ENCODE data around the gene TFCP2L1.

The TFCP2L1 gene

DNA sequence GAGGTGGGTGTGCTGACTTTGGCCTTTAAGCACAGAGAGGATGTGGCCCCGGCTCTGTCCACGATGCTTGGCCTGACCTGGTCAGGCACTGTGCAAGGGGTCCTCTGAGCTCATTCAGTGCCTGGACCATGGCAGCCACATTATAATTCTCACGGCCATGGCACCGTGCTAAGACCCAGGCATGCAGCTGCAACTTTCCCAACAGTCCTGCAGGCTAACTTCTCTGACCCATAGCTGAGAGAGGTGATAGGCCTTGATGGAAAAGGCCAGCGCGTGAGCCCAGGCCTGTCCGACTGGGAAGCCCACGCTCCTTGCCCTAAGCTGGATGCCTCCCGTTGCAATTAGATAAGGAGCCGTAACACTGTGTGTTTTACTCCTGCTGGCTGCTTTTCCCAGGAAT, 99.9 kb downstream of the TFCP2L1 start:
- FAIRE-seq (no peak), DNase-seq (ENCODE audit: insufficient read length, low spot score) (no peak)

DNA sequence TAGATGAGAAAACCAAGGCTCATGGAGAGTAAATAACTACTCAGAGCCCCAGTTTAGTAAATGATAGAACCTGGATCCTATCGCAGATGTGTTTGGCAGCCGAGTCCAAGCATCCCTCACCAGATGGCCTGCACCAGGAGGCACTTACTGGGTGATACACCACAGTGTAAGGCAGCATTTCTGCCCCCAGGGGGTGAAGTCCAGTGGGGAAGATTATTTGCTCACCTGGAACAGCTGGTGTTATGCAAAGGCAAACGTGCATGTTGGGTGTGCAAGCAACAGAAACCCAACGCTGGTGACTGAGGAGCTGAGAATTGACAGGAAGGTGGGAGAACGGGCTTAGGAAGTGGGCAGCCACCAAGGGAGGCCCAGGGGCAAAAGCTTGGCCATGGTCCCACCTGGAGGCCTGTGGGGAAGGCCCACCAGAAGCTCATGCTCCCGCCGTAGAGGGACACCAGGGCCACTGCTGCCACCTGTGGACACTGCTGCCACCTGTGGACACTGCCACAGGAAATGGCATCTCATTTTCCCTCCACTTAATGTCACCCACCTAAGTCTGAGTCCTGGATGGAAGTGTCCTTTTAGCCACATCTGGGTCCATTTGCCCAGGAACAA, 100.6 kb downstream of the TFCP2L1 start:
- DNase-seq (ENCODE audit: insufficient read length, low spot score) (no peak), FAIRE-seq (no peak)

DNA sequence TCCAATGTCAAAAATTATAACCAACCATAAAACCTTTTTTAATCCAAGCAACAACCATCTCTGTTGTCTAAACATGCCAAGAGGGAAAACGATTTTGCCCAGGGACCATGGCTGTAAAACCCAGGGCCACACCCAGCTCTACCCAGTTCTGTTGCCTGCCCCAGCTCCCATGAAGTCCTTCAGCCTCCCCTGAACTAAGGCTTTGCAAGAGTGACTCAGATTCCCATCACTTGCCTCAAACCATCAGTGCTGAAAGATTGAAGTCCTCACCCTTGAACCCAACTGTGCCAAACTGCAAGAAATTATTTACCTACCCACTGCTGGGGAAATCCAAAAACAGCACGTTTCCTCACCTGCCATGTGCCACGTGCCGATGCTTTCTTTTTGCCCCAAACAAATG, 102.5 kb downstream of the TFCP2L1 start:
- DNase-seq (ENCODE audit: insufficient read length, low spot score) (no peak), FAIRE-seq (no peak)

DNA sequence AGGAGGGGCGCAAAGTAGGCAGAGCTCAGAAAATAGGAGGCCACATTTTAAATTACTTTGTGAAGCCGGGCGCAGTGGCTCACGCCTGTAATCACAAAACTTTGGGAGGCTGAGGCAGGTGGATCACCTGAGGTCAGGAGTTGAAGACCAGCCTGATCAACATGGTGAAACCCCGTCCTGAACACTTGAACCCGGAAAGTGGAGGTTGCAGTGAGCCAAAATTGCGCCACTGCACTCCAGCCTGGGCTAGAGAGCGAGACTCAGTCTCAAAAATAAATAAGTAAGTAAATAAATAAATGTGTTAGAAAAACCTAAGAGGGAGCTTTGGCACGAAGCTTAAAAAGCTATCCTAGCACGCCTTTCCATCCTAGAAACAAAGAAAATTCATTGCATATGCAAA, 105.5 kb downstream of the TFCP2L1 start:
- DNase-seq (ENCODE audit: insufficient read length, low spot score) (no peak), FAIRE-seq (no peak)

DNA sequence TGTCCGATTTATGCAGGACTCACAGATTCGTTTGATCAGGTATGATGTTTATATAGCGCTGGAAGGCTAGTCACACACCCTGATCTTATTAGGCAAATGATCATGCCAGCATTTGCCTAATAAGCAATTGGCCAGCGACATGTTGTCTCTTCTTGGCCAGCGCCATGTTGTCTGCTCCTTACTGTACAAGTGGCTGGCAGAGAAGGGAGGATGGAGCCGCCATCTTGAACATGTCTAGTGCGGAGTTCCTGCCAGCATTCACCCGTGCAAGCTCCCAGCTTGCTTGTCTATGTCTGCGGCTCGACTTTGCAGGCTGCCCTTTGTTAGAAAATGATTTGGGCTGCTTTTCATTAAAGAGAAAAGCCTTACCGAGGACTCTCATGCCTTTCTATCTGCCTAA, 106.3 kb downstream of the TFCP2L1 start:
- DNase-seq (ENCODE audit: insufficient read length, low spot score) = no peak
- FAIRE-seq = no peak

DNA sequence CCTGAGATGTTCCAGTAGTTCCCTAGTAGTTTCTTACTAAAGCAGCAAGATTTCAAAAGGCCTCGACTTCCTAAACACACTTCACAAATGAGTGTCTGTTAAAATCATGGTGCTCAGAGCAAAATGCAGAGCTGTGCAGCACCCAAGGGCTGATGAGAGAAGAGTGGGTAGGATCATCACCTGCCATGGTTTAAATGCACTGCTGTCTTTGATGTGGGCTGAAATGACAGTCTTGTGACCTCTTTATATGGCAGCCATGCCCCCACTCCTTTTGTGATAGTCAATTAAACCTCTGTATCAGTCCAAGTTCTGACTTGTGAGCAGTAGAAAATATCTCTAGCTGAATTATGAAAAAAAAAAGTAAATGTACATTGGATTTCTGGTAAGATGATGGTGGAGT, 107.1 kb downstream of the TFCP2L1 start:
- no peak for FAIRE-seq
- no peak for DNase-seq (ENCODE audit: insufficient read length, low spot score)

DNA sequence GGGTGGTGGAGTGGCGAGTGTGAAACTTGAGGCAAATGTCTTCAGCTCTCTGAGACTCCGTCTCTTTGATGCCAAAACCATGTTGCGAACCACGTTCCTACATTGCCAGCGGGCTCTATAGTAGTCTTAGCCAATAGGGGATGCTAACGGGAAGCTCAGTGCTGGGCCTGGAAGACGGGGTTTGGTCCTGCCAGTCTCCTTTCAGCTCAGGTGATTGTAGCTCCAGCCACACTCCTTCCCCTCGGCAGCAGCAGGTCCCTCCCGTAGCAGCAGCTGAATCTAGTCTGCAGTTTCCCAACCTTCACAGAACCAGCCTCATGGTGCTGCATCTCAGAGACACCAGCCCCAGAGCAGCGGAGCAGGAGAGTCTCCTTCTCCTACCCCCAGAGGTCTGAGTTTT, 109.7 kb downstream of the TFCP2L1 start:
- DNase-seq (ENCODE audit: insufficient read length, low spot score) = no peak
- no peak for FAIRE-seq

DNA sequence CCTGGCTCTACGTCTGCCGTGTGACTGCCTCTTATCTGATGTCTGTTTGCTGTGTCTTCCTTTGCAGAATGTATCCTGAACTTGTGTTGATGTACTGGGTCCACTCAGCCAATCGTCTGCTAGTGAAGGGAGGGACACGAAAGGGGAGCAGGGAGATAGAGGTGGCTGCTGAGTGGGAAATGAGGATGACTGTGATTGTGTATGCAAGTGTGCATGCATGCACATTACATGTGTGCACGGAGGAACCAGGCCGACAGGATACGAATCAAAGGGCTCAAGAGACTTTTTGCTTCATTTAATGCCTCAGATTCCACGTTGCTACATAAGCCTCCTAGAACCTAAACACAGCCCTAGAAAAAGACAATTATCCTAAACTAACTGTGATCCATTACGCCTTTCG, 111.2 kb downstream of the TFCP2L1 start:
- DNase-seq (ENCODE audit: insufficient read length, low spot score) (no peak), FAIRE-seq (no peak)

DNA sequence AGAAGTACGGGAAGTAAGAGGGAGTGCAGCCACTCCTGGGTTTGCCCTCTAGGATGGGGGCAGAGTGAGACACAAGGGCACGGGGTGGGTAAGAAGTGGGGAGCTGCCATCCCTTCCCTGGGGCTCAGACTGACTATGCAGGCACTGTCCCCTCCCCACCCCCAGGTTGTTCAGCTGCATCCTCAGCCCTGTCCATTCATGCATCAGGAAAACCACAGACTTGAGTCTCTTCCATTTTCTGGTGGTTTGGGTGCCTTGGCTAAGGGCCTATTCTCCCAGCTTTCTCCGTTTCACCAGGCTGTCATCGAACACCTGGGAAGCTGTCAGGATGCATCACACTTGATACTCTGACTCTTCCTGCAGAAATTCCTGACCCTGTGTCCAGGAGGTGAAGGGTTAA, 111.9 kb downstream of the TFCP2L1 start:
- no peak for FAIRE-seq
- DNase-seq (ENCODE audit: insufficient read length, low spot score) = no peak

DNA sequence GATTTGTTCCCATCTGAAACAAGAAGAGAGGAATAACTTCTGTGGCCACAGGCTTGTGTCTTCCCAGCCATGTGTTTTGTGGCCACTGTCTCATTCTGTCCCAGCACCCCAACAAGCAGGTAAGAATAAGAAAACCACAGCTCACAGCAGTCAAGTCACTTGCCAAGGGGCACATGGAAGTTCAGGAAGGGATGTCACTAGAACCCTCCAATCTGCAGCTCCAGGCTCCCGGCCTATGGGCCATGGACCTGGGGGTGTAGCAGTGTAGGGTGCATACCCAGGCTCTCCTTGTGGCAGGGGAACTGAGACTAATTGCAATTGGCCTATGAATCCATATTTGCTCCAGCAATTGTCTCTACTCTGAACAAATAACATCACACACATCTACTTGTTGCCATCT, 112.5 kb downstream of the TFCP2L1 start:
- no peak for DNase-seq (ENCODE audit: insufficient read length, low spot score)

DNA sequence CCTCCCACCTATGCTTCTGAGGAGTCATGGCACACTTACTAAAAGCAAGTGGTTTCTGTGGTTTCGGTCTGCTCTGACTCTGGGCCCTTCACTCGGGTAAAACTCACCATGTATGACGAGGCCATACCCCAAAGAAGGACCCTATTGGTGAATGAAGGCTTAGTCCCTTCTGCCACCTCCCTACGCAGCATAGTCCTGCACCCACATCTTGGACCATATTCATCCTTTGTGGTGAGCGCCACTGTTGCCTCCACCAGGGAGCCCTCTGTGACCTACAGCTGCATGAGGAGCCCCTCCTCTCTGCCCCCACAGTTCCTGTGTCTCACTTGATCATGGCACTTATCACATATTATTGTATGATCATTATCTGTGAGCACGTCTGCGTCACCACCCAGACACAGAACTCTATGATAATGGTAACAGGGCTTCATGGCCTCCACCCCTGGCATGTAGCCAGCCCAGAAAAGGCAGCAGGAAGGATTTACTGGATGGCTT, 113.3 kb downstream of the TFCP2L1 start:
- DNase-seq (ENCODE audit: insufficient read length, low spot score) = no peak
- no peak for FAIRE-seq

More for the DNA sequence above, 112.5 kb downstream of the TFCP2L1 start:
- no peak for FAIRE-seq

DNA sequence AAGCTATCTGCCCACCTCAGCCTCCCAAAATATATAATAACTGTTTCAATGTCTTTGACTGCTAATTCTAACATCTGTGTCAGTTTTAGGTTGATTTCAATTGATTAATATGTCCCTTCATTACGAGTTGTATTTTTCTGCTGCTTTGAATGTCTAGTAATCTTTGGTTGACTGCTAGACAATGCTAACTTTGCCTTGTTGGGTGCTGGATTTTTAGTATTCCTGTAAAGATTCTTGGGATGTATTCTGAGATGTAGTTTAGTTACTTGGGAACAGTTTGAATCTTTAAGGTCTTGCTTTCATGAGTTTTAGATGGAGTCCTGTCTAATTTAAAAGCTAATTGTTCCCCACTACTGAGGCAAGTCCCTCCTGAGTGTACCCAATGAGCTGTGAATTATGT, 114.4 kb downstream of the TFCP2L1 start:
- DNase-seq (ENCODE audit: insufficient read length, low spot score) (no peak), FAIRE-seq (no peak)

DNA sequence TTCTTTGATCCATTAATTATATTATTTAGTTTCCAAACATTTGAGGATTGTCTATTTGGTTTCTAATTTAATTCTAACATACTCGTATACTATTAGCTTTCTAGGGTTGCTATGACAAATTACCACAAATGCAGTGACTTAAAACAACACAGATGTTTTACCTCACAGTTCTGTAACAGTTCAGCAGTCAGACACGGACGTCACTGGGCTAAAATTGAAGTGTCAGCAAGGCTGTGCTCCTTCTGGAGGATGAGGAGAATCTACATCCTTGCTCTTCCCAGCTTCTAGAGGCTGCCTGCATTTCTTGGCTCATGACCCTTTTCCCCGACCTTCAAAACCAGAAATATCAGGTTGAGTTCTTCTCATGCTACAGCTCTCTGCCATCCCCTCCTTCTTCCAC, 117.6 kb downstream of the TFCP2L1 start:
- DNase-seq (ENCODE audit: insufficient read length, low spot score) (no peak), FAIRE-seq (no peak)
